IMR-90 (cell line): Measurements from ENCODE around the gene PRKCH. TPM values are rescaled to one million over a fixed set of nuclear protein-coding genes. Genes with fewer than 3 reads are reported as not detected.
A peak's percentile ranks its signal among the peaks of the same experiment; 100 is the strongest.

ENCODE experiments used
- ATAC-seq: fragments of 200-7000 bp; cut with Tn5 transposase; 2 replicates; pipeline ENCODE4 v1.9.1; 2020; ENCODE audit warnings: low read depth, mild to moderate bottlenecking, moderate library complexity
- BruUV-seq: library from RNA; stranded (reverse); fragments of 400-500 nt; replicated peaks from 2 replicates; lab custom pipeline; 2021; lab: Mats Ljungman, UMichigan
- CTCF ChIA-PET: fragments of 300-600 bp; formaldehyde crosslinking; extraction: SDS; loops from one replicate; lab custom pipeline; 2021; ENCODE audit warnings: antibody characterized with exemption; lab: Yijun Ruan, JAX
- POLR2A ChIA-PET: fragments of 300-600 bp; sonication (Branson Sonifier 250); formaldehyde crosslinking; loops from one replicate; lab custom pipeline; 2022; ENCODE audit warnings: antibody characterized with exemption; ENCODE audit not compliant: unreplicated experiment; lab: Charles Lee
- DNase-seq: peaks from one replicate; pipeline ENCODE4 v3.0.0; 2013
- H2AFZ ChIP-seq: replicated peaks from 2 replicates; pipeline ENCODE3; 2013; ENCODE audit warnings: low read length, mild to moderate bottlenecking; ENCODE audit not compliant: poor library complexity
- H2AK5ac ChIP-seq: 2 replicates; pipeline ENCODE4 v1.6.1; 2013; ENCODE audit warnings: low read depth, low read length, inconsistent platforms
- H2AK9ac ChIP-seq: replicated peaks from 2 replicates; pipeline ENCODE3; 2013; ENCODE audit warnings: mild to moderate bottlenecking, low read depth, low read length, moderate library complexity; ENCODE audit not compliant: poor library complexity
- H2BK120ac ChIP-seq: 2 replicates; pipeline ENCODE4 v1.6.1; 2013; ENCODE audit warnings: low read depth, low read length, inconsistent platforms
- H2BK15ac ChIP-seq: 3 replicates; pipeline ENCODE4 v1.6.1; 2013; ENCODE audit warnings: low read depth, low read length, inconsistent platforms
- H2BK20ac ChIP-seq: 2 replicates; pipeline ENCODE4 v1.6.1; 2013; ENCODE audit warnings: low read depth, mild to moderate bottlenecking, inconsistent platforms, low read length, moderate library complexity
- H2BK5ac ChIP-seq: 2 replicates; pipeline ENCODE4 v1.6.1; 2013; ENCODE audit warnings: mild to moderate bottlenecking, low read depth, low read length, inconsistent platforms; ENCODE audit not compliant: poor library complexity, severe bottlenecking
- H3K14ac ChIP-seq: replicated peaks from 2 replicates; pipeline ENCODE4 v1.6.1; 2013; ENCODE audit warnings: low read depth, low read length, inconsistent platforms
- H3K18ac ChIP-seq: 2 replicates; pipeline ENCODE4 v1.6.1; 2013; ENCODE audit warnings: low read depth, low read length, control low read depth
- H3K23ac ChIP-seq: 2 replicates; pipeline ENCODE4 v1.6.1; 2013; ENCODE audit warnings: low read depth, low read length, inconsistent platforms
- H3K27ac ChIP-seq: 2 replicates; pipeline ENCODE4 v1.5.1; 2013; ENCODE audit warnings: mild to moderate bottlenecking, control low read depth, low read length; ENCODE audit not compliant: insufficient read depth
- H3K27me3 ChIP-seq: 2 replicates; pipeline ENCODE4 v1.6.1; 2013; ENCODE audit warnings: low read length; ENCODE audit not compliant: control insufficient read depth, insufficient read depth
- H3K36me3 ChIP-seq: 2 replicates; pipeline ENCODE4 v1.6.1; 2013; ENCODE audit warnings: low read length, mixed read lengths; ENCODE audit not compliant: control insufficient read depth, insufficient read depth
- H3K4ac ChIP-seq: 2 replicates; pipeline ENCODE4 v1.6.1; 2013; ENCODE audit warnings: low read depth, low read length, inconsistent platforms
- H3K4me1 ChIP-seq: 2 replicates; pipeline ENCODE4 v1.6.1; 2013; ENCODE audit warnings: low read length, mixed read lengths; ENCODE audit not compliant: control insufficient read depth, insufficient read depth
- H3K4me2 ChIP-seq: 2 replicates; pipeline ENCODE4 v1.6.1; 2013; ENCODE audit warnings: low read depth, mild to moderate bottlenecking, control low read depth, low read length, moderate library complexity
- H3K4me3 ChIP-seq: 2 replicates; pipeline ENCODE4 v1.5.1; 2013; ENCODE audit warnings: low read depth, mild to moderate bottlenecking, control low read depth, low read length, moderate library complexity; ENCODE audit not compliant: insufficient read depth
- H3K56ac ChIP-seq: 2 replicates; pipeline ENCODE4 v1.6.1; 2013; ENCODE audit warnings: low read length, inconsistent platforms; ENCODE audit not compliant: insufficient read depth; ENCODE audit errors: extremely low read depth
- H3K79me1 ChIP-seq, 2 experiments: 2 replicates each; pipeline ENCODE4 v1.6.1; 2013; ENCODE audit warnings: low read length in 2 of 2, inconsistent platforms in 1 of 2, low read depth in 1 of 2
- H3K9ac ChIP-seq: 2 replicates; pipeline ENCODE4 v1.6.1; 2013; ENCODE audit warnings: low read depth, low read length, control low read depth
- H3K9me1 ChIP-seq: 2 replicates; pipeline ENCODE4 v1.6.1; 2013; ENCODE audit warnings: low read length, inconsistent platforms; ENCODE audit not compliant: insufficient read depth
- H3K9me3 ChIP-seq: 2 replicates; pipeline ENCODE4 v1.6.1; 2013; ENCODE audit warnings: low read length; ENCODE audit not compliant: control insufficient read depth, insufficient read depth
- H4K20me1 ChIP-seq: 2 replicates; pipeline ENCODE4 v1.6.1; 2013; ENCODE audit warnings: low read length, inconsistent platforms; ENCODE audit not compliant: insufficient read depth
- H4K5ac ChIP-seq: 2 replicates; pipeline ENCODE4 v1.6.1; 2013; ENCODE audit warnings: mild to moderate bottlenecking, low read depth, low read length, control low read depth
- H4K8ac ChIP-seq, 2 experiments: 2 replicates each; pipeline ENCODE4 v1.6.1; 2013; ENCODE audit warnings: low read depth in 2 of 2, low read length in 2 of 2, control low read depth in 1 of 2, inconsistent platforms in 1 of 2
- H4K91ac ChIP-seq: 2 replicates; pipeline ENCODE4 v1.6.1; 2013; ENCODE audit warnings: low read depth, low read length, inconsistent platforms; ENCODE audit not compliant: insufficient read depth
- CTCF ChIP-seq: conservative IDR thresholded peaks from 2 replicates; pipeline ENCODE4 v1.5.1; 2012; ENCODE audit warnings: mild to moderate bottlenecking, low read depth, low read length, improper control_type of control experiment
- MAZ ChIP-seq: IDR thresholded peaks from 2 replicates; pipeline ENCODE4 v1.6.1; 2012; ENCODE audit warnings: low read depth, mild to moderate bottlenecking, low read length, improper control_type of control experiment, moderate library complexity, borderline replicate concordance
- POLR2A ChIP-seq: IDR thresholded peaks from 2 replicates; pipeline ENCODE4 v1.6.1; 2012; ENCODE audit warnings: mild to moderate bottlenecking, low read depth, low read length
- RFX5 ChIP-seq: IDR thresholded peaks from 2 replicates; pipeline ENCODE4 v1.8.0; 2012; ENCODE audit warnings: low read depth, mild to moderate bottlenecking, low read length, moderate library complexity
- WGBS, 2 experiments: methylation state at CpG; one replicate each; pipeline versions ENCODE4 v1.1.5 to v1.1.7; 2013; ENCODE audit warnings: missing lambda C conversion rate in 2 of 2; ENCODE audit not compliant: insufficient read length in 1 of 2; ENCODE audit errors: extremely low coverage in 2 of 2; 5-methylcytosine and 5-hydroxymethylcytosine counted together
- dilution Hi-C: fragments of 300-500 bp; cut with HindIII; formaldehyde crosslinking; loops from one replicate; pipeline ENCODE4 v1.14.3; 2018; ENCODE audit warnings: low sequenced_read_pairs; ENCODE audit not compliant: unreplicated experiment
- in situ Hi-C: fragments of 300-500 bp; cut with MboI; formaldehyde crosslinking; loops from 3 replicates; pipeline ENCODE4 v1.14.3; 2019; ENCODE audit warnings: low sequenced_read_pairs, inconsistent platforms, mixed read lengths
- intact Hi-C: fragments of 100-400 bp; cut with micrococcal nuclease; formaldehyde crosslinking; loops from 2 replicates; pipeline ENCODE4 v1.10.0; 2022
- polyA plus RNA-seq, 3 experiments: library from polyadenylated mRNA; depleted of rRNA; stranded (reverse); fragments of >200 nt; gene quantifications; 2 replicates each; pipeline ENCODE4 v1.2.3, GENCODE V29; 2012; ENCODE audit warnings: low replicate concordance in 1 of 3
- total RNA-seq: library from RNA; depleted of rRNA; stranded (reverse); fragments of >200 nt; gene quantifications from 2 replicates; pipeline ENCODE4 v1.2.3, GENCODE V29; 2012

The PRKCH gene
- total and polyA plus RNA-seq, 2 of the 4 experiments (the other 2 are of a cell fraction): 1.6 to 2.3 TPM

GRCh38 chr14:61476754-61477410, 155.5 kb downstream of the PRKCH start (continued):
- TF ChIP-seq MAZ (0 out of 2 replicates have a peak, but pooled peaks have one; percentile 57), RFX5 (no peak)

- ATAC-seq: no peak
- peak overlapping the region; percentile 65 for H3K4me2 ChIP-seq
- H3K9me3 ChIP-seq: no peaks in the 10 kb centered on the region
- H2BK15ac ChIP-seq: peak overlapping the region; percentile 71
- DNase-seq: peak; percentile 60
- no peak overlapping the region for H3K4me3 ChIP-seq
- peak overlapping the region; percentile 96 for H3K23ac ChIP-seq
- peak overlapping the region; percentile 98 for H2AK5ac ChIP-seq
- H3K4ac ChIP-seq: peak overlapping the region; percentile 99
- peak overlapping the region; percentile 67 for H3K9ac ChIP-seq
- H3K14ac ChIP-seq: peak overlapping the region; percentile 99
- peak overlapping the region; percentile 27; the same call in 1 of the 2 replicates for H3K56ac ChIP-seq
- peaks cover 31% of the 10 kb centered on the region for H3K9me1 ChIP-seq
- peak overlapping the region; percentile 89 to 97 for H4K8ac ChIP-seq
- H2AFZ ChIP-seq: peak overlapping the region; percentile 70
- H2BK20ac ChIP-seq: peak overlapping the region; percentile 99
- no peaks in the 10 kb centered on the region for H4K20me1 ChIP-seq
- H3K27me3 ChIP-seq: no peaks in the 10 kb centered on the region
- ChIA-PET POLR2A (no interaction called here), CTCF (interaction anchor here (1.1 to 1.5 kb wide), 3 partner anchors 76 to 220 kb away, joined by 3 to 6 read pairs (median 4); no protein-coding TSS in a partner anchor)
- peak overlapping the region; percentile 99 for H2BK5ac ChIP-seq
- H2AK9ac ChIP-seq: peak overlapping the region; percentile 22
- dilution Hi-C loops: no loop called here
- H3K79me1 ChIP-seq: peaks cover 2 to 32% of the 10 kb centered on the region in 2 experiments; a peak in 3 of 4 replicates
- peak overlapping the region; percentile 99 for H2BK120ac ChIP-seq
- H3K18ac ChIP-seq: peak overlapping the region; percentile 99
- intact Hi-C loops: loop anchor here (2.0 to 5.0 kb wide), 3 partner anchors 49 to 135 kb away; no protein-coding TSS in a partner anchor
- peaks cover 36% of the 10 kb centered on the region for H3K4me1 ChIP-seq
- BruUV-seq: no TSS peak
- WGBS, 2 experiments: 82% methylated on average over 3 of the region's 10 CpGs; no CpG with 5 or more reads in 1 of the 2 experiments
- peak overlapping the region; percentile 100 for H4K5ac ChIP-seq
- peak overlapping the region; percentile 99 for H4K91ac ChIP-seq
- H3K36me3 ChIP-seq: no peaks in the 10 kb centered on the region
- TF ChIP-seq POLR2A (peak; percentile 66), CTCF (no peak)
- peak overlapping the region; percentile 100 for H3K27ac ChIP-seq
- in situ Hi-C loops: no loop called here
Measured at GRCh38 chr14:61477712-61478462, 156.5 kb downstream of the PRKCH start.
